ENCODE results near the gene PSMD1.

GRCh38 chr2:231160701-231161100, 104.0 kb downstream of the PSMD1 start:
- TF ChIP-seq, protein P1, sequence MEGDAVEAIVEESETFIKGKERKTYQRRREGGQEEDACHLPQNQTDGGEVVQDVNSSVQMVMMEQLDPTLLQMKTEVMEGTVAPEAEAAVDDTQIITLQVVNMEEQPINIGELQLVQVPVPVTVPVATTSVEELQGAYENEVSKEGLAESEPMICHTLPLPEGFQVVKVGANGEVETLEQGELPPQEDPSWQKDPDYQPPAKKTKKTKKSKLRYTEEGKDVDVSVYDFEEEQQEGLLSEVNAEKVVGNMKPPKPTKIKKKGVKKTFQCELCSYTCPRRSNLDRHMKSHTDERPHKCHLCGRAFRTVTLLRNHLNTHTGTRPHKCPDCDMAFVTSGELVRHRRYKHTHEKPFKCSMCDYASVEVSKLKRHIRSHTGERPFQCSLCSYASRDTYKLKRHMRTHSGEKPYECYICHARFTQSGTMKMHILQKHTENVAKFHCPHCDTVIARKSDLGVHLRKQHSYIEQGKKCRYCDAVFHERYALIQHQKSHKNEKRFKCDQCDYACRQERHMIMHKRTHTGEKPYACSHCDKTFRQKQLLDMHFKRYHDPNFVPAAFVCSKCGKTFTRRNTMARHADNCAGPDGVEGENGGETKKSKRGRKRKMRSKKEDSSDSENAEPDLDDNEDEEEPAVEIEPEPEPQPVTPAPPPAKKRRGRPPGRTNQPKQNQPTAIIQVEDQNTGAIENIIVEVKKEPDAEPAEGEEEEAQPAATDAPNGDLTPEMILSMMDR (conservative IDR thresholded peaks at IDR 0.05), result no peak
- TF ChIP-seq ZFX (IDR thresholded peaks at IDR 0.05), result no peak

All from C4-2B (cell line).